22Rv1 (cell line): ENCODE data around the gene DCDC2B.

ENCODE experiments used
- ZFX ChIP-seq: fragments of 450-650 bp; IDR thresholded peaks from 2 replicates; pipeline ENCODE4 v1.6.1; 2017; ENCODE audit warnings: antibody characterized with exemption, borderline replicate concordance
- TF ChIP-seq, protein P1 (sequence below): fragments of 450-650 bp; IDR thresholded peaks from 2 replicates; pipeline ENCODE4 v1.5.1; 2017; ENCODE audit warnings: mild to moderate bottlenecking

DNA sequence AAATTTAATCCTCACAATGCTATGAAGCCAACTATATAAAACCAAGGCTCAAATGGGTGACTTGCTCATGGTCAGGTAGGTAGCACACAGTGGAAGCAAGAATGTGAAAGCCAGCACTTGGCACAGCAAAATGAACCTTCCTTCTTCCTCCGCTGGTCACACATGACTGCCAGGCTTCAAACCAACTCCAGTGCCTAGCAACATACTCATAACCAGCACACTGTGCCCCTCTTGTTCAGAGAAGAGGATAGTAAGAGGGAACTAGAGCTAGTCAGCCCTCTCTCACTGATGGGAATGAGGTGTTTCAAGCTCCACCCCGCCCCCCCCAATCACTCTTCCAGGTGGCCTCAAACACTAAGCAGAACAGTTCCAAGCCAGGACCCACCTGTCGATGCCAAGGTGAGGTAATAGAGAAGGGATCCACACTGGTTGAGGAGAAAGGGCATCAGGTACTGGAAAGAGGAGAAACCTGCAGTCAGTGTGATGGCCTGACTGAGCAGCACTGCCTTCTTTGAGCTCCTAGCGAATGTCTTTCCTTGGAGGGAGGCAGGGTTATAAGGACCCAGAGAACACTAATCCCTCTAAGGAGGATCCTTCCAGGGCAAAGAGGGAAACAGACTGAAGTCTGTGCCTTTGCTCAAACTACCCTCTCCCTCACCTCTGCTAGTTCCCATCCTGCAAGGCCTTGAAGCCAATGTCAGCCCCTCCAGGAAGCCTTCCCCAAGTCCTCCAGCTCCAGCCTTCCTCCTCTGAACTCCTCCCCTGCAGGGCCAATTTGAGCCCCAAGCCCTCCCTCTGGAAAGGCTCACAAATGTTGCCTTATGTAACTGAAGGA lies 12.1 kb downstream of the DCDC2B start:
- TF ChIP-seq, protein P1, sequence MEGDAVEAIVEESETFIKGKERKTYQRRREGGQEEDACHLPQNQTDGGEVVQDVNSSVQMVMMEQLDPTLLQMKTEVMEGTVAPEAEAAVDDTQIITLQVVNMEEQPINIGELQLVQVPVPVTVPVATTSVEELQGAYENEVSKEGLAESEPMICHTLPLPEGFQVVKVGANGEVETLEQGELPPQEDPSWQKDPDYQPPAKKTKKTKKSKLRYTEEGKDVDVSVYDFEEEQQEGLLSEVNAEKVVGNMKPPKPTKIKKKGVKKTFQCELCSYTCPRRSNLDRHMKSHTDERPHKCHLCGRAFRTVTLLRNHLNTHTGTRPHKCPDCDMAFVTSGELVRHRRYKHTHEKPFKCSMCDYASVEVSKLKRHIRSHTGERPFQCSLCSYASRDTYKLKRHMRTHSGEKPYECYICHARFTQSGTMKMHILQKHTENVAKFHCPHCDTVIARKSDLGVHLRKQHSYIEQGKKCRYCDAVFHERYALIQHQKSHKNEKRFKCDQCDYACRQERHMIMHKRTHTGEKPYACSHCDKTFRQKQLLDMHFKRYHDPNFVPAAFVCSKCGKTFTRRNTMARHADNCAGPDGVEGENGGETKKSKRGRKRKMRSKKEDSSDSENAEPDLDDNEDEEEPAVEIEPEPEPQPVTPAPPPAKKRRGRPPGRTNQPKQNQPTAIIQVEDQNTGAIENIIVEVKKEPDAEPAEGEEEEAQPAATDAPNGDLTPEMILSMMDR = no peak
- TF ChIP-seq ZFX = no peak
